ENCODE results near the gene ESR2.
"Not testable (repeated sequence)": the region's sequence is repeated elsewhere in the genome, so short reads cannot be mapped to it uniquely, and the experiment has no call there.

ESR2 gene

GRCh38 chr14:64081174-64081746 lies 212.9 kb downstream of the ESR2 start:
- DNase-seq (ENCODE audit: low spot score), result no peak

- no peak for DNase-seq (ENCODE audit: low spot score)
These were observed 213.7 kb downstream of the ESR2 start for GRCh38 chr14:64080452-64080851.

- DNase-seq (ENCODE audit: low spot score), result no peak
These were observed 218.6 kb downstream of the ESR2 start for GRCh38 chr14:64075613-64076005.

- peak; percentile 35 for DNase-seq (ENCODE audit: low spot score)
These were observed 219.1 kb downstream of the ESR2 start for GRCh38 chr14:64074961-64075612.

GRCh38 chr14:64069634-64070359 lies 224.4 kb downstream of the ESR2 start:
- no peak for DNase-seq (ENCODE audit: low spot score)

GRCh38 chr14:64064447-64064846 lies 229.7 kb downstream of the ESR2 start:
- DNase-seq (ENCODE audit: low spot score), result no peak

GRCh38 chr14:64062381-64063115 lies 231.6 kb downstream of the ESR2 start:
- DNase-seq (ENCODE audit: low spot score), result no peak

GRCh38 chr14:64061706-64062105 lies 232.5 kb downstream of the ESR2 start:
- no peak for DNase-seq (ENCODE audit: low spot score)

- no peak for DNase-seq (ENCODE audit: low spot score)
These were observed 233.1 kb downstream of the ESR2 start for GRCh38 chr14:64061115-64061514.

- peak; percentile 17 for DNase-seq (ENCODE audit: low spot score)
These were observed 233.5 kb downstream of the ESR2 start for GRCh38 chr14:64060648-64061096.

- DNase-seq (ENCODE audit: low spot score), result no peak
These were observed 234.0 kb downstream of the ESR2 start for GRCh38 chr14:64060199-64060545.

- no peak for DNase-seq (ENCODE audit: low spot score)
These were observed 234.5 kb downstream of the ESR2 start for GRCh38 chr14:64059454-64060198.

- DNase-seq (ENCODE audit: low spot score), result no peak
These were observed 240.2 kb downstream of the ESR2 start for GRCh38 chr14:64053694-64054669.

GRCh38 chr14:64049616-64050381 lies 244.4 kb downstream of the ESR2 start:
- no peak for DNase-seq (ENCODE audit: low spot score)

GRCh38 chr14:64045091-64045490 lies 249.1 kb downstream of the ESR2 start:
- no peak for DNase-seq (ENCODE audit: low spot score)

GRCh38 chr14:64043296-64043695 lies 250.9 kb downstream of the ESR2 start:
- not testable (repeated sequence) for DNase-seq (ENCODE audit: low spot score)

- DNase-seq (ENCODE audit: low spot score), result no peak
These were observed 254.1 kb downstream of the ESR2 start for GRCh38 chr14:64040044-64040443.

- DNase-seq (ENCODE audit: low spot score), result no peak
These were observed 255.2 kb downstream of the ESR2 start for GRCh38 chr14:64038841-64039542.

All from hepatic stellate cell (primary cell).